ENCODE data around the gene CAMK2D. TPM values are rescaled to one million over a fixed set of nuclear protein-coding genes. Genes with fewer than 3 reads are reported as not detected.

CAMK2D gene
- total and polyA plus RNA-seq, 2 donors from 2014 or later = 9.1 to 34.7 TPM

DNA sequence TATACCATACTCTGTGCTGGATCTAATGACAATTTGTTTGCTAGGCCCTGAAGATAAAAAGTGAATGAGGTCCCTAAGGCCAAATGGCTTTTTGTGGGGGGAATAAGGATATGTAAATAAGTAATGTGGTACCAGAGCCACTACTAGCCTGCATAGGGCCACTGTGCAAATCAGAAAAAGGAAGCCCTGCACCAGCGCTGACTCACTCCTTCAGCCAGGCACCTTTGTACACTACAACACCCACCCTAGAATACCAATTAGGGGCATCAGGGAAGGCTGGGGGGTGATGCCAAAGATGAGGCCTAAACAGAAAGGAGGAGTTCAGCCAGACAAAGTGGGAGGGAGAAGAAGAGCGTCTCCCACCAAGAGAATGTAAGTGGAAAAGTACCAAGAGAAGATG is 122.2 kb downstream of the CAMK2D start:
- intact Hi-C loops (cut with DNase I) = no loop called here
- Histone ChIP-seq H3K27ac (ENCODE audit: low read depth in 2 of 2, low read length in 2 of 2) (no peak overlapping the region), H3K9ac (ENCODE audit: low read length in 3 of 3) (no peak overlapping the region), H3K4me3 (ENCODE audit: low read length in 3 of 3) (no peak overlapping the region), H3K4me1 (ENCODE audit: control insufficient read depth in 2 of 3, insufficient read depth in 2 of 3, low read depth in 1 of 3, low read length in 3 of 3) (no peaks in the 10 kb centered on the region), H3K36me3 (ENCODE audit: control insufficient read depth in 2 of 3, insufficient read depth in 3 of 3, low read length in 3 of 3) (no peaks in the 10 kb centered on the region), H3K9me3 (ENCODE audit: control insufficient read depth in 2 of 3, insufficient read depth in 1 of 3, low read length in 3 of 3) (no peaks in the 10 kb centered on the region), H3K27me3 (ENCODE audit: control insufficient read depth, insufficient read depth, low read length) (no peaks in the 10 kb centered on the region)
- FAIRE-seq = no peak
- no peak for DNase-seq
- TF ChIP-seq, protein P1, sequence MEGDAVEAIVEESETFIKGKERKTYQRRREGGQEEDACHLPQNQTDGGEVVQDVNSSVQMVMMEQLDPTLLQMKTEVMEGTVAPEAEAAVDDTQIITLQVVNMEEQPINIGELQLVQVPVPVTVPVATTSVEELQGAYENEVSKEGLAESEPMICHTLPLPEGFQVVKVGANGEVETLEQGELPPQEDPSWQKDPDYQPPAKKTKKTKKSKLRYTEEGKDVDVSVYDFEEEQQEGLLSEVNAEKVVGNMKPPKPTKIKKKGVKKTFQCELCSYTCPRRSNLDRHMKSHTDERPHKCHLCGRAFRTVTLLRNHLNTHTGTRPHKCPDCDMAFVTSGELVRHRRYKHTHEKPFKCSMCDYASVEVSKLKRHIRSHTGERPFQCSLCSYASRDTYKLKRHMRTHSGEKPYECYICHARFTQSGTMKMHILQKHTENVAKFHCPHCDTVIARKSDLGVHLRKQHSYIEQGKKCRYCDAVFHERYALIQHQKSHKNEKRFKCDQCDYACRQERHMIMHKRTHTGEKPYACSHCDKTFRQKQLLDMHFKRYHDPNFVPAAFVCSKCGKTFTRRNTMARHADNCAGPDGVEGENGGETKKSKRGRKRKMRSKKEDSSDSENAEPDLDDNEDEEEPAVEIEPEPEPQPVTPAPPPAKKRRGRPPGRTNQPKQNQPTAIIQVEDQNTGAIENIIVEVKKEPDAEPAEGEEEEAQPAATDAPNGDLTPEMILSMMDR (IDR thresholded peaks at IDR 0.05; ENCODE audit: borderline replicate concordance, extremely low read depth, insufficient read depth) = no peak

DNA sequence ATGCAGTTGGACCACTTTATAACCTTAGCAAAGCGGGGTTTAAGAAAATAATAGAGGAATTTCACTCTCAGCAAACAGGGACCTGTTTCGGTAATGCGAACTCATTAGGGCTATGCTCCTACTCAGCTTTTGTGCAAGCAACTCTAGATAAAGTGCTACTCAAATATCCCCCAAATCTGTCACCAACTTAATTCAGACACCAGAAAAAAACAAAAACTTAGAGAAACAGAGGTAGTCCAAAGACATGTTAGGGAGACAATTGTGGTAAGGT is 123.0 kb downstream of the CAMK2D start:
- intact Hi-C loops (cut with DNase I) = no loop called here
- DNase-seq = no peak
- FAIRE-seq = no peak
- Histone ChIP-seq H3K27ac (ENCODE audit: low read depth in 2 of 2, low read length in 2 of 2) (no peak overlapping the region), H3K27me3 (ENCODE audit: control insufficient read depth, insufficient read depth, low read length) (no peaks in the 10 kb centered on the region), H3K36me3 (ENCODE audit: control insufficient read depth in 2 of 3, insufficient read depth in 3 of 3, low read length in 3 of 3) (no peaks in the 10 kb centered on the region), H3K4me3 (ENCODE audit: low read length in 3 of 3) (no peak overlapping the region), H3K9ac (ENCODE audit: low read length in 3 of 3) (no peak overlapping the region), H3K4me1 (ENCODE audit: control insufficient read depth in 2 of 3, insufficient read depth in 2 of 3, low read depth in 1 of 3, low read length in 3 of 3) (no peaks in the 10 kb centered on the region), H3K9me3 (ENCODE audit: control insufficient read depth in 2 of 3, insufficient read depth in 1 of 3, low read length in 3 of 3) (no peaks in the 10 kb centered on the region)
- TF ChIP-seq, protein P1 (IDR thresholded peaks at IDR 0.05; ENCODE audit: borderline replicate concordance, extremely low read depth, insufficient read depth) = no peak

DNA sequence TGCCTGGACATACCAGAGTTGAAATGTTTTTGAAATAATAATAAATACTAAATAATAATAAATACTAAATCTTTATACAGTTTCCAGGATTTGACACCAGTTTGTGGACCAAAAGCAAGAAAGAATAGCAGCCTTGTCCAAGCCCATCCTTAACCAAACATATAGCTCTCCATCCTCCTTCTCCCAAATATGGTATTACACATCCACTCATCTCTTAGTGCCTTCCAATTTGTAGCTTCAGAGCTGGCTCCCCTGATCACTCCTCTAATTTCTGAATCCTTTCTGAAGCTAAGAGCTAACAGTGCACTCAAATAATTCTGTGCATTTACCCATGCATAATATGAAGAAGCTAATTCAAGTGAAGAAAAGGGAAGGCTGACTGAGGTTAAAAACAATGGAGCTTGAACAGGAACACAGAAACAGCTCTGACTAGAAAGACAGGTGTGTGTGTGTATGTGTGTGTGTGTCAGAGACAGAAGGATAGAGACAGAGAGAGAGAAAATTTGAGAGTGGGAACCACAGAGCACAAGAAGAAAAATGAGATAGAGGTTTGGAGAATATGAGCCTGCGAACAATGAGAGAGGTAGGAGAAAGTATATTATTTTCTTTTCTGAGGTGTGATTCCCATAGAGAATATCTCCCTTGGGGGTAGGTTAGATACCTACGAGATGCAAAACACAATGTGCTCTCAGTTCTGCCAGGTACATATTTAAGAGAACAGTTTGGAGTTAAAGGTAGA is 123.5 kb downstream of the CAMK2D start:
- no peaks in the 10 kb centered on the region for H3K4me1 ChIP-seq (ENCODE audit: control insufficient read depth in 2 of 3, insufficient read depth in 2 of 3, low read depth in 1 of 3, low read length in 3 of 3)
- intact Hi-C loops (cut with DNase I) = no loop called here
- FAIRE-seq = no peak
- no peak overlapping the region for H3K4me3 ChIP-seq (ENCODE audit: low read length in 3 of 3)
- DNase-seq = no peak
- TF ChIP-seq, protein P1 (IDR thresholded peaks at IDR 0.05; ENCODE audit: borderline replicate concordance, extremely low read depth, insufficient read depth) = no peak
- H3K36me3 ChIP-seq (ENCODE audit: control insufficient read depth in 2 of 3, insufficient read depth in 3 of 3, low read length in 3 of 3) = no peaks in the 10 kb centered on the region
- H3K9me3 ChIP-seq (ENCODE audit: control insufficient read depth in 2 of 3, insufficient read depth in 1 of 3, low read length in 3 of 3) = no peaks in the 10 kb centered on the region
- H3K9ac ChIP-seq (ENCODE audit: low read length in 3 of 3) = no peak overlapping the region
- H3K27ac ChIP-seq (ENCODE audit: low read depth in 2 of 2, low read length in 2 of 2) = no peak overlapping the region
- H3K27me3 ChIP-seq (ENCODE audit: control insufficient read depth, insufficient read depth, low read length) = no peaks in the 10 kb centered on the region

DNA sequence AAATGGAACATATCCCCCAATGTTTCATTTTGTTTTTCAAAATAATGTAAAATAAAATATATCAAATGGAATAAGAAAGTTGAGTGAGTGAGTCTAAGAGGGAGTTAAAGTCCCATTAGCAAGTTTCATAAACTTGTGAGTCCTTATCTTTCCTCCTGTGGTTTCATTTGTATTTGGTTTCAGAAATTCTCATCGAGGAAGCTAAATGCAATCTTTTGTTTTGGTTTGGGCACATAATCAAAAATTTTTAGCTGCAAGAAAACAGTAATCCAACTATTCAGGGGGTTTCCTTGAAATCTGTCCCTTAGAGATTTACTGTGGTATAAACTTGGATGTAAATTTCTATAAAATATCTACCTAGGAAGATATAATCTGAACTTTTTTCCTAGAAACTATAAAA is 124.2 kb downstream of the CAMK2D start:
- H3K27ac ChIP-seq (ENCODE audit: low read depth in 2 of 2, low read length in 2 of 2) = no peak overlapping the region
- FAIRE-seq = no peak
- intact Hi-C loops (cut with DNase I) = no loop called here

More for the DNA sequence above, 124.2 kb downstream of the CAMK2D start:
- Histone ChIP-seq H3K36me3 (ENCODE audit: control insufficient read depth in 2 of 3, insufficient read depth in 3 of 3, low read length in 3 of 3) (no peaks in the 10 kb centered on the region), H3K27me3 (ENCODE audit: control insufficient read depth, insufficient read depth, low read length) (no peaks in the 10 kb centered on the region), H3K4me3 (ENCODE audit: low read length in 3 of 3) (no peak overlapping the region), H3K9me3 (ENCODE audit: control insufficient read depth in 2 of 3, insufficient read depth in 1 of 3, low read length in 3 of 3) (no peaks in the 10 kb centered on the region), H3K9ac (ENCODE audit: low read length in 3 of 3) (no peak overlapping the region), H3K4me1 (ENCODE audit: control insufficient read depth in 2 of 3, insufficient read depth in 2 of 3, low read depth in 1 of 3, low read length in 3 of 3) (no peaks in the 10 kb centered on the region)
- TF ChIP-seq, protein P1 (IDR thresholded peaks at IDR 0.05; ENCODE audit: borderline replicate concordance, extremely low read depth, insufficient read depth) = no peak
- DNase-seq = no peak
